Measurements from ENCODE around the gene KRT15. TPM values are rescaled to one million over a fixed set of nuclear protein-coding genes. Genes with fewer than 3 reads are reported as not detected.

The KRT15 gene
- total RNA-seq, 4 donors from 2014 or later: 12.3 to 44.5 (median 28.8) TPM

DNA sequence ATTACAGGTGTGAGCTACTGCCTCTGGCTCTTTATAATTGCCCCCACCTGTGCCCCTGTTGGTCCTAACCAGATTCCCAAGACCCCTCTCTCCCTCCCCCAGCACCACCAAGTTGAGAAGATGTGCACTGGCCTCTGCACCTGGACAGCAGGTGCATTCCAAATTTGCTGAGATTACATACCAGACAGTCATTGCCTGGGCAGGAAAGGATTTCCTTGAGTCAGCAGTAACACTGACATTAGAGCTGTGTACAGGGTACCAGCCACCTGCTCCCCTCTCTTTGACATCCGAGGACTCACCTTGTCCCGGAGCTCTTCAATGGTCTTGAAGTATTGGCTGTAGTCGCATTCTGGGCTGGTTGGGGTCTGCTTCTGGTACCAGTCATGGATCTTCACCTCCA is 659 bp downstream of the KRT15 start:
- Histone ChIP-seq H3K27ac (no peak overlapping the region), H3K4me1 (peaks cover 0 to 7% (median 0%) of the 10 kb centered on the region in 4 donors), H3K4me3 (no peak overlapping the region), H3K27me3 (no peaks in the 10 kb centered on the region), H3K9me3 (no peaks in the 10 kb centered on the region), H3K36me3 (no peaks in the 10 kb centered on the region)
- DNase-seq: no peak
- TF ChIP-seq, protein P1, sequence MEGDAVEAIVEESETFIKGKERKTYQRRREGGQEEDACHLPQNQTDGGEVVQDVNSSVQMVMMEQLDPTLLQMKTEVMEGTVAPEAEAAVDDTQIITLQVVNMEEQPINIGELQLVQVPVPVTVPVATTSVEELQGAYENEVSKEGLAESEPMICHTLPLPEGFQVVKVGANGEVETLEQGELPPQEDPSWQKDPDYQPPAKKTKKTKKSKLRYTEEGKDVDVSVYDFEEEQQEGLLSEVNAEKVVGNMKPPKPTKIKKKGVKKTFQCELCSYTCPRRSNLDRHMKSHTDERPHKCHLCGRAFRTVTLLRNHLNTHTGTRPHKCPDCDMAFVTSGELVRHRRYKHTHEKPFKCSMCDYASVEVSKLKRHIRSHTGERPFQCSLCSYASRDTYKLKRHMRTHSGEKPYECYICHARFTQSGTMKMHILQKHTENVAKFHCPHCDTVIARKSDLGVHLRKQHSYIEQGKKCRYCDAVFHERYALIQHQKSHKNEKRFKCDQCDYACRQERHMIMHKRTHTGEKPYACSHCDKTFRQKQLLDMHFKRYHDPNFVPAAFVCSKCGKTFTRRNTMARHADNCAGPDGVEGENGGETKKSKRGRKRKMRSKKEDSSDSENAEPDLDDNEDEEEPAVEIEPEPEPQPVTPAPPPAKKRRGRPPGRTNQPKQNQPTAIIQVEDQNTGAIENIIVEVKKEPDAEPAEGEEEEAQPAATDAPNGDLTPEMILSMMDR (IDR thresholded peaks at IDR 0.05): no peak
- no peak for TF ChIP-seq POLR2A (IDR thresholded peaks at IDR 0.05)

DNA sequence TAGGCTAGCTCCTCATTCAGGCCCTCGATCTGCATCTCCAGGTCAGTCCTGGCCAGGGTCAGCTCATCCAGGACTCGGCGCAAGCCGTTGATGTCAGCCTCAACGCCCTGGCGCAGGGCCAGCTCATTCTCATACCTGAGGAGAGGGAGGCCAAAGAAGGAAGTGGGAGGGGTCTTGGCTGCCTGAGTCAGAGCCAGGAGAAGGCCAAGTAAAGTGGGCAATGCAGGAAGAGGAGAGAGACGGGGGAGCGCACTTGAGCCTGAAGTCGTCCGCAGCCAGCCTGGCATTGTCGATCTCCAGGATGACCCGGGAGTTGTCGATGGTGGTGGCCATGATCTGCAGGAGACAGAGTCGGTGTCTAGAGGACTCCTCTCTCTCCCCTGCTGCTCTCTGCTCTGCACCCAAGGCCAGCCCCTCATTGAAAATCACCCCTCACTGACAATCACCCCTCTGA is 1.8 kb downstream of the KRT15 start:
- H3K27ac ChIP-seq: no peak overlapping the region

DNA sequence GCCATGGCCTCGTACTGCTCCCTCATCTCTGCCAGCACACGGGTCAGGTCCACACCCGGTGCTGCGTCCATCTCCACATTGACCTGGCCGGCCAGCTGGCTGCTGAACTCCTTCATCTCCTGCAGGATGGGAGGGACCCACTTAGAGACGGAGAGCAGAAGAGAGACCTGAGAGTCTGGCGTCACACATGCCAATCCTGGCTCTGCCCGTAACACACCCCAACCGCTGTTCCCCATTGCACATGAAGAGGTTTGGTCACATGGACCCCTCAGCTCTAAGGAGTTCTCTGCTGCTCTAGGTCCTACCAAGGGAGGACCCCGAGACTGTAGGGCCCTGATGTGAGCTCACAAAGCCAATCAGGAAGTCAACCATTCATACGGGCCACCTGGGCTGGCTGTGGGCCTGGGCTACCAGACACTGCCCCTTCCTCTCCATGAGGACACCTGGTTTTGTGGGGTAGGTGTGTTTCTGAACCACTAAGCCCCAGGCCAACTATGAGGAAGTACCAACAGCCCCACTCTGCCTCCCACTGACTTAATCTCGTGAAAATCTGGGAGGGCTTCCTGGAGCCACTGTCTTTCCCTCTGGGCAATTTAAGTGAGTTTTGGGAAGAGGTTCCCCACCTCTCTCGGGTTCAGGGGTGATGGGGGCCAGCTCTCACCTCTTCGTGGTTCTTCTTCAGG is 2.4 kb downstream of the KRT15 start:
- TF ChIP-seq, protein P1 (IDR thresholded peaks at IDR 0.05): no peak
- no peak for TF ChIP-seq POLR2A (IDR thresholded peaks at IDR 0.05)
- no peak for DNase-seq
- Histone ChIP-seq H3K27ac (no peak overlapping the region), H3K4me1 (peaks cover 0 to 3% (median 0%) of the 10 kb centered on the region in 4 donors), H3K36me3 (no peaks in the 10 kb centered on the region), H3K27me3 (no peaks in the 10 kb centered on the region), H3K9me3 (no peaks in the 10 kb centered on the region), H3K4me3 (no peak overlapping the region)

More for the DNA sequence above, 1.8 kb downstream of the KRT15 start:
- TF ChIP-seq POLR2A (IDR thresholded peaks at IDR 0.05): no peak
- TF ChIP-seq, protein P1 (IDR thresholded peaks at IDR 0.05): no peak
- no peaks in the 10 kb centered on the region for H3K9me3 ChIP-seq
- H3K4me1 ChIP-seq: no peaks in the 10 kb centered on the region
- H3K36me3 ChIP-seq: no peaks in the 10 kb centered on the region
- no peaks in the 10 kb centered on the region for H3K27me3 ChIP-seq
- DNase-seq: no peak
- no peak overlapping the region for H3K4me3 ChIP-seq

- Histone ChIP-seq H3K27me3 (no peaks in the 10 kb centered on the region), H3K27ac (no peak overlapping the region), H3K4me3 (no peak overlapping the region), H3K9me3 (no peaks in the 10 kb centered on the region), H3K36me3 (no peaks in the 10 kb centered on the region), H3K4me1 (peaks cover 0 to 18% (median 3%) of the 10 kb centered on the region in 4 donors)
- DNase-seq: no peak
- TF ChIP-seq, protein P1 (IDR thresholded peaks at IDR 0.05): no peak
- no peak for TF ChIP-seq POLR2A (IDR thresholded peaks at IDR 0.05)
Observed at GRCh38 chr17:41513168-41513547, 5.5 kb downstream of the KRT15 start.

DNA sequence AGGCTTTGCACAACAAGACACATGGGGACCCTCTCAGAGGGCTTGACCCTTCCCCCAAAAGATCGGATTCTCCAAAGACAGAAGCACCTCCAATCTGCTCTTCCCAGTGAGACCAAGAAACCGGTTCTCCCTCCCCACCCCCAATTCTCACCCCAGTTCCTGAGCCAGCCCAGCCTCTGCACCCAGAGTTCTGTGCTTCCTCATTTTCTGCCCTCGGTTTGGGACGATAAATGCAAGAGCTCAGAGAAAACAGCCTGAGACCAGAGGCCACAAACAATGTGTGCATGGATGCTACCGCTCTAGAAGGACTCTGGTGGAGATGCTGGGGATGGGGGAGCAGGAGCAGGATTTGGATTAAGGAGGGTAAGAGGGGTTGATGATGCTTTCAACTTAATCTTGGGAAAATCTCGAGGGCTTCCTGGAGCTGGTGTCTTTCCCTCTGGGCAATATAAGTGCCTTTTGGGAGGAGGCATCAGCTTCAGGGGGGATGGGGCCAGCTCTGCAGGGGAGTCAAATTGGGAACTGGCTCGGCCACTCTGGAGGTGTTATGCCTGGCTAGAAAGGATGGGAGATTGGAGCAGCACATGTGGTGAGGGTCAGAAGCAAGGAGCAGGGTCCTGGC is 6.0 kb downstream of the KRT15 start:
- Histone ChIP-seq H3K27me3 (no peaks in the 10 kb centered on the region), H3K4me1 (peaks cover 0 to 18% (median 3%) of the 10 kb centered on the region in 4 donors), H3K36me3 (no peaks in the 10 kb centered on the region), H3K4me3 (no peak overlapping the region), H3K27ac (no peak overlapping the region), H3K9me3 (no peaks in the 10 kb centered on the region)
- DNase-seq: no peak
- TF ChIP-seq, protein P1 (IDR thresholded peaks at IDR 0.05): no peak
- TF ChIP-seq POLR2A (IDR thresholded peaks at IDR 0.05): no peak
